ENCODE results near the gene RXRG.

DNA sequence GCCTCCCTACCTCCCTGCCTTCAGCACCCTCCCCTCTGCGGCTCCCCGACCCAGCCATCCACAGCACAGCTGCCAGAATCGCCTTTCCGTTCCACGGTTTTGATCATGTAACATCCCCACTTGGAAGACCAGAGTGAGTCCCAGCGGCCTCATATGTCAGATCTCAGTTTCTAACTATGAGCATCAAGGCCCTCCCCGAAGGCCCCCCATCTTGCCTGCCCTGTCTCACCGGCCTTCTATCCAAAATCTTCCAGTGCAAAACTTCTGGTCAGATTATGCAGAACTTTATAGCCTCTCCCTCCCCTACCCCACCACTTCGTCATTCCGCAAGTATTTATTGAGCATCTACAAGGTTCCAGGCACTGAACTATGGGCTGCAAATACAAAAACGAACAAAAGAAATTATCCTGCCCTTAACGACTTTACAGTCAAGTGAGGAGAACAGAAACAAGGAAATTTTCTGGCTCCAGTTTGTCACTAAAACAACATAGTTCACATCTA, 68.1 kb downstream of the RXRG start:
- TF ChIP-seq EZH2 (IDR thresholded peaks at IDR 0.05; ENCODE audit: borderline replicate concordance, insufficient read depth, low read length, poor library complexity, severe bottlenecking): no peak
- no peak for TF ChIP-seq TAF1 (IDR thresholded peaks at IDR 0.05; ENCODE audit: low read depth)
- TF ChIP-seq, protein P1, sequence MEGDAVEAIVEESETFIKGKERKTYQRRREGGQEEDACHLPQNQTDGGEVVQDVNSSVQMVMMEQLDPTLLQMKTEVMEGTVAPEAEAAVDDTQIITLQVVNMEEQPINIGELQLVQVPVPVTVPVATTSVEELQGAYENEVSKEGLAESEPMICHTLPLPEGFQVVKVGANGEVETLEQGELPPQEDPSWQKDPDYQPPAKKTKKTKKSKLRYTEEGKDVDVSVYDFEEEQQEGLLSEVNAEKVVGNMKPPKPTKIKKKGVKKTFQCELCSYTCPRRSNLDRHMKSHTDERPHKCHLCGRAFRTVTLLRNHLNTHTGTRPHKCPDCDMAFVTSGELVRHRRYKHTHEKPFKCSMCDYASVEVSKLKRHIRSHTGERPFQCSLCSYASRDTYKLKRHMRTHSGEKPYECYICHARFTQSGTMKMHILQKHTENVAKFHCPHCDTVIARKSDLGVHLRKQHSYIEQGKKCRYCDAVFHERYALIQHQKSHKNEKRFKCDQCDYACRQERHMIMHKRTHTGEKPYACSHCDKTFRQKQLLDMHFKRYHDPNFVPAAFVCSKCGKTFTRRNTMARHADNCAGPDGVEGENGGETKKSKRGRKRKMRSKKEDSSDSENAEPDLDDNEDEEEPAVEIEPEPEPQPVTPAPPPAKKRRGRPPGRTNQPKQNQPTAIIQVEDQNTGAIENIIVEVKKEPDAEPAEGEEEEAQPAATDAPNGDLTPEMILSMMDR (IDR thresholded peaks at IDR 0.05; ENCODE audit: poor library complexity, severe bottlenecking): no peak
- TF ChIP-seq SMC3 (conservative IDR thresholded peaks at IDR 0.05; ENCODE audit: poor library complexity): no peak
- TF ChIP-seq RAD21 (conservative IDR thresholded peaks at IDR 0.05): no peak
- no peak for TF ChIP-seq POLR2AphosphoS5 (IDR thresholded peaks at IDR 0.05)
- no peak for TF ChIP-seq EP300 (conservative IDR thresholded peaks at IDR 0.05; ENCODE audit: poor library complexity, severe bottlenecking)
- TF ChIP-seq, protein P2, sequence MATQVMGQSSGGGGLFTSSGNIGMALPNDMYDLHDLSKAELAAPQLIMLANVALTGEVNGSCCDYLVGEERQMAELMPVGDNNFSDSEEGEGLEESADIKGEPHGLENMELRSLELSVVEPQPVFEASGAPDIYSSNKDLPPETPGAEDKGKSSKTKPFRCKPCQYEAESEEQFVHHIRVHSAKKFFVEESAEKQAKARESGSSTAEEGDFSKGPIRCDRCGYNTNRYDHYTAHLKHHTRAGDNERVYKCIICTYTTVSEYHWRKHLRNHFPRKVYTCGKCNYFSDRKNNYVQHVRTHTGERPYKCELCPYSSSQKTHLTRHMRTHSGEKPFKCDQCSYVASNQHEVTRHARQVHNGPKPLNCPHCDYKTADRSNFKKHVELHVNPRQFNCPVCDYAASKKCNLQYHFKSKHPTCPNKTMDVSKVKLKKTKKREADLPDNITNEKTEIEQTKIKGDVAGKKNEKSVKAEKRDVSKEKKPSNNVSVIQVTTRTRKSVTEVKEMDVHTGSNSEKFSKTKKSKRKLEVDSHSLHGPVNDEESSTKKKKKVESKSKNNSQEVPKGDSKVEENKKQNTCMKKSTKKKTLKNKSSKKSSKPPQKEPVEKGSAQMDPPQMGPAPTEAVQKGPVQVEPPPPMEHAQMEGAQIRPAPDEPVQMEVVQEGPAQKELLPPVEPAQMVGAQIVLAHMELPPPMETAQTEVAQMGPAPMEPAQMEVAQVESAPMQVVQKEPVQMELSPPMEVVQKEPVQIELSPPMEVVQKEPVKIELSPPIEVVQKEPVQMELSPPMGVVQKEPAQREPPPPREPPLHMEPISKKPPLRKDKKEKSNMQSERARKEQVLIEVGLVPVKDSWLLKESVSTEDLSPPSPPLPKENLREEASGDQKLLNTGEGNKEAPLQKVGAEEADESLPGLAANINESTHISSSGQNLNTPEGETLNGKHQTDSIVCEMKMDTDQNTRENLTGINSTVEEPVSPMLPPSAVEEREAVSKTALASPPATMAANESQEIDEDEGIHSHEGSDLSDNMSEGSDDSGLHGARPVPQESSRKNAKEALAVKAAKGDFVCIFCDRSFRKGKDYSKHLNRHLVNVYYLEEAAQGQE (IDR thresholded peaks at IDR 0.05; ENCODE audit: borderline replicate concordance): no peak
